PC-9 (cell line): ENCODE measurements around the gene SLC39A12.

Experiments
- EZH2 ChIP-seq: fragments of 200-600 bp; sonication (generic); IDR thresholded peaks from 2 replicates; pipeline ENCODE4 v1.8.0; 2017; ENCODE audit warnings: antibody characterized with exemption, low read depth
- TF ChIP-seq, protein P1 (sequence below): fragments of 200-600 bp; sonication (generic); conservative IDR thresholded peaks from 2 replicates; pipeline ENCODE4 v1.6.1; 2017; ENCODE audit warnings: mixed run types, antibody characterized with exemption, mild to moderate bottlenecking, moderate library complexity

DNA sequence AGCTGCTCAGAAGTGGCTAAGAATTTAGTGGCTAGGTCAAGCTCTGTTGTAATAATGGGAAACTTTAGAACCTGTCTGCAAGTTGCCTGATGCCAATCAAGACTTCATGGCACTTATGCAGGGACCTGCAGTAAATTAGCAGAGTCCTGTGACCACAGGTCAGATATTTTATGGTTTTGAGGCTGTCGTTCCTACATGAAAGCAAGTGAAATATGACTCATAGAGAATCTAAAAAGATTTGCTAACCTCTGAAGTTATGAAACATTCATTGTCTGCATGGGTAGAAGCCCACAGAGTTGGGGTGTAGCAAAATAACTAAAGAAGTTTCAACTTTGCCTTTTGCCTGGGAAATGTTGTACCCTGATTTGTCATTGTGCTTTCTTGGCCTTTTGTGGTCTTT lies 32.3 kb downstream of the SLC39A12 start:
- no peak for TF ChIP-seq EZH2
- TF ChIP-seq, protein P1, sequence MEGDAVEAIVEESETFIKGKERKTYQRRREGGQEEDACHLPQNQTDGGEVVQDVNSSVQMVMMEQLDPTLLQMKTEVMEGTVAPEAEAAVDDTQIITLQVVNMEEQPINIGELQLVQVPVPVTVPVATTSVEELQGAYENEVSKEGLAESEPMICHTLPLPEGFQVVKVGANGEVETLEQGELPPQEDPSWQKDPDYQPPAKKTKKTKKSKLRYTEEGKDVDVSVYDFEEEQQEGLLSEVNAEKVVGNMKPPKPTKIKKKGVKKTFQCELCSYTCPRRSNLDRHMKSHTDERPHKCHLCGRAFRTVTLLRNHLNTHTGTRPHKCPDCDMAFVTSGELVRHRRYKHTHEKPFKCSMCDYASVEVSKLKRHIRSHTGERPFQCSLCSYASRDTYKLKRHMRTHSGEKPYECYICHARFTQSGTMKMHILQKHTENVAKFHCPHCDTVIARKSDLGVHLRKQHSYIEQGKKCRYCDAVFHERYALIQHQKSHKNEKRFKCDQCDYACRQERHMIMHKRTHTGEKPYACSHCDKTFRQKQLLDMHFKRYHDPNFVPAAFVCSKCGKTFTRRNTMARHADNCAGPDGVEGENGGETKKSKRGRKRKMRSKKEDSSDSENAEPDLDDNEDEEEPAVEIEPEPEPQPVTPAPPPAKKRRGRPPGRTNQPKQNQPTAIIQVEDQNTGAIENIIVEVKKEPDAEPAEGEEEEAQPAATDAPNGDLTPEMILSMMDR: no peak
